ENCODE results near the gene MAP2K7.
"Not testable (repeated sequence)": the region's sequence is repeated elsewhere in the genome, so short reads cannot be mapped to it uniquely, and the experiment has no call there.

MAP2K7 gene

GRCh38 chr19:7932276-7932929 is 28.7 kb downstream of the MAP2K7 start:
- no peak for DNase-seq

- DNase-seq: no peak
Measured at GRCh38 chr19:7932930-7933300, 29.2 kb downstream of the MAP2K7 start.

GRCh38 chr19:7933411-7933810 is 29.7 kb downstream of the MAP2K7 start:
- no peak for DNase-seq

- no peak for DNase-seq
Measured at GRCh38 chr19:7933828-7934725, 30.4 kb downstream of the MAP2K7 start.

GRCh38 chr19:7934766-7935165 is 31.1 kb downstream of the MAP2K7 start:
- no peak for DNase-seq

- DNase-seq: no peak
Measured at GRCh38 chr19:7940841-7941240, 37.2 kb downstream of the MAP2K7 start.

- no peak for DNase-seq
Measured at GRCh38 chr19:7941895-7942596, 38.4 kb downstream of the MAP2K7 start.

GRCh38 chr19:7942981-7943443 is 39.3 kb downstream of the MAP2K7 start:
- no peak for DNase-seq

- DNase-seq: peak; percentile 100
Measured at GRCh38 chr19:7943444-7944176, 39.9 kb downstream of the MAP2K7 start, which contains the start of gene TIMM44. Gene TIMM44, minus strand, starts transcription at chr19:7943666. Its CDS starts 15 bp downstream, at chr19:7943651.

- DNase-seq: peak; percentile 94
Measured at GRCh38 chr19:7944177-7944761, 40.6 kb downstream of the MAP2K7 start.

GRCh38 chr19:7947939-7948338 is 44.3 kb downstream of the MAP2K7 start:
- no peak for DNase-seq

GRCh38 chr19:7953060-7953459 is 49.4 kb downstream of the MAP2K7 start:
- no peak for DNase-seq

- DNase-seq: no peak
Measured at GRCh38 chr19:7953576-7953975, 49.9 kb downstream of the MAP2K7 start.

GRCh38 chr19:7955696-7956095 is 52.0 kb downstream of the MAP2K7 start:
- DNase-seq: no peak

- DNase-seq: no peak
Measured at GRCh38 chr19:7959211-7959610, 55.5 kb downstream of the MAP2K7 start.

- DNase-seq: not testable (repeated sequence)
Measured at GRCh38 chr19:7961082-7961481, 57.4 kb downstream of the MAP2K7 start.

GRCh38 chr19:7961920-7962626 is 58.4 kb downstream of the MAP2K7 start:
- no peak for DNase-seq

- DNase-seq: no peak
Measured at GRCh38 chr19:7962644-7963268, 59.1 kb downstream of the MAP2K7 start.

- no peak for DNase-seq
Measured at GRCh38 chr19:7963566-7963965, 59.9 kb downstream of the MAP2K7 start.
